Panc1 (cell line): ENCODE results near the gene IFI30. TPM values are rescaled to one million over a fixed set of nuclear protein-coding genes. Genes with fewer than 3 reads are reported as not detected.
A peak's percentile ranks its signal among the peaks of the same experiment; 100 is the strongest.

Experiments
- ATAC-seq: fragments of 200-7000 bp; cut with Tn5 transposase; 2 replicates; pipeline ENCODE4 v1.9.1; 2020; ENCODE audit warnings: mild to moderate bottlenecking, moderate library complexity
- BruUV-seq: library from RNA; stranded (reverse); fragments of 400-500 nt; replicated peaks from 2 replicates; lab custom pipeline; 2021; lab: Mats Ljungman, UMichigan
- CTCF ChIA-PET: fragments of 300-600 bp; sonication (Branson Sonifier 250); formaldehyde crosslinking; loops from one replicate; lab custom pipeline; 2022; ENCODE audit warnings: antibody characterized with exemption; lab: Charles Lee
- POLR2A ChIA-PET: fragments of 300-600 bp; sonication (Branson Sonifier 250); formaldehyde crosslinking; loops from one replicate; lab custom pipeline; 2022; ENCODE audit warnings: antibody characterized with exemption; lab: Charles Lee
- DNase-seq: peaks from one replicate; pipeline ENCODE4 v3.0.0-alpha.2; 2010; ENCODE audit warnings: low read depth, low spot score
- H3K27ac ChIP-seq: 2 replicates; pipeline ENCODE4 v1.5.1; 2011; ENCODE audit warnings: mild to moderate bottlenecking, low read length, inconsistent platforms
- H3K27me3 ChIP-seq: fragments of 200-500 bp; sonication (Bioruptor generic); 2 replicates; pipeline ENCODE4 v1.6.0; 2014; ENCODE audit warnings: low read length, inconsistent platforms; ENCODE audit not compliant: control insufficient read depth, insufficient read depth
- H3K36me3 ChIP-seq: fragments of 200-500 bp; sonication (Bioruptor generic); 2 replicates; pipeline ENCODE4 v1.5.1; 2014; ENCODE audit warnings: inconsistent platforms, mild to moderate bottlenecking, low read length, moderate library complexity; ENCODE audit not compliant: control insufficient read depth, insufficient read depth
- H3K4me1 ChIP-seq: 2 replicates; pipeline ENCODE4 v1.5.1; 2011; ENCODE audit warnings: inconsistent platforms, mild to moderate bottlenecking, low read length, moderate library complexity; ENCODE audit not compliant: control insufficient read depth, insufficient read depth
- H3K4me3 ChIP-seq, 2 experiments: 2 replicates each; pipeline ENCODE4 v1.5.1; 2011 to 2012; ENCODE audit warnings: low read depth in 2 of 2, low read length in 2 of 2, mild to moderate bottlenecking in 2 of 2, inconsistent platforms in 1 of 2, moderate library complexity in 1 of 2
- H3K9me3 ChIP-seq: fragments of 200-500 bp; sonication (Bioruptor generic); 2 replicates; pipeline ENCODE4 v1.5.1; 2014; ENCODE audit warnings: low read depth, mild to moderate bottlenecking, inconsistent platforms, low read length, moderate library complexity; ENCODE audit not compliant: control insufficient read depth, insufficient read depth
- CTCF ChIP-seq: fragments of 450-650 bp; IDR thresholded peaks from 2 replicates; pipeline ENCODE4 v1.5.1; 2017; ENCODE audit warnings: mild to moderate bottlenecking
- POLR2AphosphoS5 ChIP-seq: IDR thresholded peaks from 2 replicates; pipeline ENCODE4 v1.6.1; 2012; ENCODE audit warnings: mild to moderate bottlenecking, low read depth, low read length, moderate library complexity
- REST ChIP-seq, 2 experiments: IDR thresholded peaks; 2 replicates each; pipeline ENCODE4 v1.6.1; 2011 to 2012; ENCODE audit warnings: low read depth in 2 of 2, control low read depth in 1 of 2, low read length in 1 of 2, mild to moderate bottlenecking in 1 of 2, moderate library complexity in 1 of 2; ENCODE audit not compliant: insufficient read depth in 1 of 2
- SIN3A ChIP-seq: IDR thresholded peaks from 2 replicates; pipeline ENCODE4 v1.6.1; 2012; ENCODE audit warnings: low read depth, mild to moderate bottlenecking, low read length, moderate library complexity, borderline replicate concordance; ENCODE audit not compliant: insufficient read depth
- TCF7L2 ChIP-seq: IDR thresholded peaks from 2 replicates; pipeline ENCODE4 v1.6.1; 2011; ENCODE audit warnings: mild to moderate bottlenecking, low read depth, low read length, inconsistent platforms
- in situ Hi-C: cut with HindIII; loops from 2 replicates; pipeline ENCODE4 v1.10.0; 2016; ENCODE audit warnings: low sequenced_read_pairs, low pct_unique_long_range_greater_than_20kb
- intact Hi-C: fragments of 100-400 bp; cut with micrococcal nuclease; formaldehyde crosslinking; loops from one replicate; pipeline ENCODE4 v1.10.0; 2022; ENCODE audit not compliant: unreplicated experiment
- total RNA-seq: library from RNA; stranded (reverse); gene quantifications from one replicate; pipeline ENCODE4 v1.2.1, GENCODE V29; 2021; ENCODE audit not compliant: unreplicated experiment

IFI30 gene
- total RNA-seq, 1 experiment from 2014 or later = 39.7 TPM

GRCh38 chr19:18172331-18173053, 1.1 kb upstream of the IFI30 start:
- no TSS peak for BruUV-seq
- DNase-seq = no peak
- POLR2A ChIA-PET = no interaction called here
- no peak for ATAC-seq
- Histone ChIP-seq H3K27me3 (no peaks in the 10 kb centered on the region), H3K4me1 (peaks cover 6% of the 10 kb centered on the region; the same call in 1 of the 2 replicates), H3K27ac (no peak overlapping the region), H3K9me3 (no peaks in the 10 kb centered on the region), H3K36me3 (no peaks in the 10 kb centered on the region), H3K4me3 (no peak overlapping the region)
- intact Hi-C loops = no loop called here
- CTCF ChIA-PET = interaction anchor here (0.6 kb wide), 1 partner anchor 31 kb away, joined by 5 read pairs; no protein-coding TSS in a partner anchor
- in situ Hi-C loops = no loop called here
- TF ChIP-seq SIN3A (no peak), REST (IDR thresholded peaks at IDR 0.05; ENCODE audit: insufficient read depth in 1 of 2, low read depth in 2 of 2, low read length in 1 of 2) (no peak), POLR2AphosphoS5 (0 out of 2 replicates have a peak, but pooled peaks have one; percentile 24), CTCF (no peak)

GRCh38 chr19:18173054-18173571, 500 bp upstream of the IFI30 start:
- POLR2A ChIA-PET = no interaction called here
- H3K36me3 ChIP-seq = no peaks in the 10 kb centered on the region
- TF ChIP-seq REST (IDR thresholded peaks at IDR 0.05; ENCODE audit: insufficient read depth in 1 of 2, low read depth in 2 of 2, low read length in 1 of 2) (no peak), SIN3A (no peak), TCF7L2 (no peak), POLR2AphosphoS5 (no peak), CTCF (no peak)
- no peaks in the 10 kb centered on the region for H3K9me3 ChIP-seq
- no peak; the same call in 1 of the 2 replicates for ATAC-seq
- peaks cover 6% of the 10 kb centered on the region; the same call in 1 of the 2 replicates for H3K4me1 ChIP-seq
- CTCF ChIA-PET = no interaction called here
- intact Hi-C loops (no loop called here), in situ Hi-C loops (no loop called here)
- no TSS peak for BruUV-seq
- H3K4me3 ChIP-seq = peak overlapping the region; percentile 64 to 76; a peak in 3 of 4 replicates
- H3K27ac ChIP-seq = peak overlapping the region; percentile 44
- DNase-seq = no peak
- no peaks in the 10 kb centered on the region for H3K27me3 ChIP-seq
